Hematopoietic multipotent progenitor cell treated with erythropoietin and hydrocortisone succinate and interleukin-3 and kit ligand, for 8 days (in vitro differentiated cells): ENCODE measurements around the gene KLHL33.
"Not testable (repeated sequence)": the region's sequence is repeated elsewhere in the genome, so short reads cannot be mapped to it uniquely, and the experiment has no call there.

Experiments used
- DNase-seq: peaks from one replicate; pipeline ENCODE4 v3.0.0-alpha.2; 2015

KLHL33 gene

DNA sequence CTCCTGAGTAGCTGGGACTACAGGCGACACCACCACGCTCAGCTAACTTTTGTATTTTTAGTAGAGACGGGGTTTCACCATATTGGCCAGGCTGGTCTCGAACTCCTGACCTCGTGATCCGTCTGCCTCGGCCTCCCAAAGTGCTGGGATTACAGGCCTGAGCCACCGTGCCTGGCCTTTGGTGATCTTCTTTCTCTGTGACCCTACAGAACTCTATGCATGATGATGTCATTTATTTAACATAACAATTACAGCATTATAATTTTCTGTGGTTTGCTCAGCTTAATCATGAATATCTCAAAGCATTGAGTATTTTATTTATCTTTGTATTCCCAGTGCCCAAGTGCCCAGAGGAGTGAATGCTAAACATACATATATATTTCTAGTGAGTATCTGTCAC is 16.9 kb upstream of the KLHL33 start:
- not testable (repeated sequence) for DNase-seq

DNA sequence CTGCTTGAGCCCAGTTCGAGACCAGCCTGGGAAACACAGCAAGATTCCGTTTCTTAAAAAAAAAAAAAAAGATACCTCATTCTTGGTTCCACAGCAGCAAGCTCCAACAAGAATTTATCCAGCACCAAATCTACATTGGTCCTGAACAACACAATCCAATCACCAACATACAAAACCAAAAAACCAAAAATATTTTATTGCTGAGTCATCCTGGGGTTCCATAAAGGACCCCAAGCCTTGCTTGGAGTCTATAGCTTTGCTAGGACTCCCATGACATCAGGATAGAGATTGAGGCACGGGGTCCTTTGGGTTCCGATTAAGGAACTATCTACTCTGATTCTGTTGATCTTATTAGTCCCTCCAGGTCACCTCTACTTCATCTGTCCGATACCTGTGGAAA is 10.9 kb upstream of the KLHL33 start:
- DNase-seq, result no peak

DNA sequence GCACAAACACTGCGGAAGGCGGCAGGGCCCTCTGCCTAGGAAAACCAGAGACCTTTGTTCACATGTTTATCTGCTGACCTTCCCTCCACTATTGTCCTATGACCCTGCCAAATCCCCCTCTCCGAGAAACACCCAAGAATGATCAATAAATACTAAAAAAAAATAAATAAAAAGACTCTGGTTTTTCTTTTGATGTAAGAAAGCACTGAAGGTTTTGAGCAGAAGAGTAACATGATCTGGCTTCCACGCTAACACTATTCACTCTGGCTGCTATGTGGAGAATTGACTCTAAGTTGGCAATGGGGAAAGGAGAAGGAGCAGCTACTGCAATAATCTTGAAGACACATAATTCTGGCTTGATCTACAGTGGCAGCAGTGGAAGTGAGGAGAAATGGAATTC is 7.7 kb upstream of the KLHL33 start:
- DNase-seq, result not testable (repeated sequence)

DNA sequence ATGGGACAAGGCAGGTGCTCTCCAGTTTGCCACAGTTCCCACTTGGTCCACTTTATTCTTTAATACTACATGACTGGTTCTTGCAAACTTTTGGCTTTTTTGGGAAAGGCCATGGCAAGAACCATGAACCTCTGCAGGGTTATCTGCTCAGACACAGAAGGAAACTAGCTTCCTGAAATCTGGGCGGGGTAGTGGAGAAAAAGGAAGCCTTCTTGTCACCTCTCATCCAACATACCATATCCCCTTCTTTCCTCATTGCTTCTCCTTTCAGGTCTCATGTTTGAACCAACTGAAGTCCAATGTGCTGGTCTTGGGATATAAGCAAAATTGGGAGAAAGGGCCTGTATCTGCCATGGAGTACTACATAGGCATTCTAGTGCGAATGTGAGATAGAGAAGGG is 5.5 kb upstream of the KLHL33 start:
- no peak for DNase-seq

DNA sequence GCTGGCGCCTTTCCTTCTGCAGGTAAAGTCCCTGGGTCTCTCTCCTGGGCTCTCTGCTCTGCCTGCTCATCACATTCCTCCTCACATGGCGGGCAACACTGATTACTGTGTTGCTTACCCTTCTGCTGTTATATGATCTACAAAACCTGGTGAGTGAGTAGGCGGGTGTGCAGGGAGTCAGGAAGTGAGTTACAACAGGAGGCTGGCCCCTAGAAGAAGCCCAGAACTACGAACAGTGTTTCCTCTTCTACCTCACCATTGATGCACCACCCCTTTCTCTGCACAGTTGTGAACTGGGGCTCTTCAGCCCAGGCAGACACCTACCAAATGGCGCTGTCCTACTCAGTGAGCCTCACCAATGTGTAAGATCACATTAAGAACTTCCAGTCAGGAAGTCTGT is 4.9 kb upstream of the KLHL33 start:
- no peak for DNase-seq

DNA sequence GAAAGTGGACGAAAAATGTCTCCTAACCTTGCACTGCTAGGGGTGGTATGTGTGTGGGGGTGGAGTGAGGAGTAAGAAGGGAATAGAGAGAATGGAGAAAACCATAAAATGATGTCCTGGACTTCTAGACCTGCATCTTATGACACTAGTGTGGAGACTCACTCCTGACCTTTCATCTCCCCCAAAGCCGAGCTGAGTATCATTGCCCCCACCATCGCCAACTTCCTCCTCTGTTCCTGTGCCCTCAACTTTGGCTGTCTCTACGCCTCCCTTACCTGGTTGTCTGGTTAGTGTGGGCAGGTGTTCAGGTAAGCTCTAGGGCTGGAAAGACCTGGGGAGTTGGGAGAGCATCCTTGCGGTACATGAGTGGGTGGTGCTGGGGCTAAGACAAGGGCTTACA is 4.5 kb upstream of the KLHL33 start:
- DNase-seq, result no peak

DNA sequence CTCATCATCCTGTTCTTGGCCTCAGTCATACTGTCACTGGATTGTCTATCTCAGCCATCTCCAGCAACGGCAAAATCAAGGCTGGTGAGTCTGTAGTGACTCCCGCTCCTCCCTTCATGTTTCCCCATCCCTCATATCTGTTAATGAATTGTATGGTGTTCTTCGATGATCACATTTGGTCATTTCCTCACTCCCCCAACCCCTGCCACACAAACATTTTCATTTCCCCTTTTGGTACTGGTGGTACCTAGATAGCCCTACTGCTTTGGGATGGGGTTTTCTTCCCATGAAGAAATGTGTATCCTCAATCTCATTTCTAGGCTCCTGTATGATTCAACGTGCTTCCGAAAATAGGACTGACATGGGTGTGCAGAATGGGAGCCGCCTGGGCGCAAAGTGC is 2.7 kb upstream of the KLHL33 start:
- DNase-seq, result no peak

DNA sequence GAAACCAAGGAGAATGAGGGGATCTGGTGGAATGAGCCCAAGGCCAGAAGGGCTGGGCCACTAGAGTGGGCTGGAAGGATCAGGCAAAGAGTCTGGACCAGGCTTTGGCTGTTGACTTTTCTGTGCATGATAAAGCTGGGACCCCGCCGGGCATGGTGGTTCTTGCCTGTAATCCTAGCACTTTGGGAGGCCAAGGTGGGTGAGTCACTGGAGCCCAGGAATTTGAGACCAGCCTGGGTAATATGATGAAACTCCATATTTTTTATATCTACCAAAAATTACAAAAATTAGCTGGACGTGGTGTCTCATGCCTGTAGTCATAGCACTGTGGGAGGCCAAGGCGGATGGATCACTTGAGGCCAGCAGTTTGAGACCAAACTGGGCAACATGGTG is 393 bp upstream of the KLHL33 start:
- DNase-seq, result no peak

DNA sequence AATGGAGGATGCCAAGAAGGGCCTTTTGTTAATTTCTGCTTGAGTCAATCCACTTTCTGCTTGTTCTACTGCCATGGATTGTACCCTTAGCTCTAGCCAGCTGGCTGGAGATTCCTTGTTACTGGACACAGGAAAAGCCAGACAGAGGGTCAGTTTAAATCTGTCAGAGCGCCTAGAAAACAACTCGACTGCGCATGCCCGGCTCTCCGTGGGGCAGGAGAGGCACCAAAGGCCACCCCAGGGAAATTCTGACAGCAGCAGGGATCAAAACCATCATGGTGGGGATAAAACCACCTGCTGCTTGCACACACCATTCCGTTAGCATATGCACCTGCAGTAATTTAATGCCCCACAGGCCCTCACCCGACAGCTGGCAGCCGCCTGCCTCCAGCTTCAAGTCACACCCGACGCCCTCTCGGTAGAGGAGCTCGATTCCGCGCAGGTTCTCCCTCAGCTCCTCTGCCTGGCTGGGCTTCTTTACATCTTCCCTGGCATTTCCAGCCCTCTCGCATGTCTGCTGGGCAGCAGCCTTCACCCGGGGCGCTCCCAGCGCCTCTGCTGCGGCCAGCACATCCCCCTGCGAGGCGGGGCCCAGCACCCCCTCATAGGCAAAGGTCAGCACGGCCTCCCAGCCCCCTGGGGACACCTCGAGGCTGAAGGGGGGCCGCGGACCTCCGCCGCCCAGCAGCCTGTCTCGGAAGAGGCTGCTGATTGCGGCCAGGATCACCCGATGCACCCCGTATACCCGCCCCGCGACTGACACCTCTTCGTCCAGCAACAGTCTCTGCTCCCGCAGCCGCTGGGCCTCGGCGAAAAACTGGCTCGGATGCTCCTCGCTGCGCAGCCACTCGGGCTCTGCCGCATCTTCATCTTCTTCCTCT is 1.0 kb downstream of the KLHL33 start:
- no peak for DNase-seq

DNA sequence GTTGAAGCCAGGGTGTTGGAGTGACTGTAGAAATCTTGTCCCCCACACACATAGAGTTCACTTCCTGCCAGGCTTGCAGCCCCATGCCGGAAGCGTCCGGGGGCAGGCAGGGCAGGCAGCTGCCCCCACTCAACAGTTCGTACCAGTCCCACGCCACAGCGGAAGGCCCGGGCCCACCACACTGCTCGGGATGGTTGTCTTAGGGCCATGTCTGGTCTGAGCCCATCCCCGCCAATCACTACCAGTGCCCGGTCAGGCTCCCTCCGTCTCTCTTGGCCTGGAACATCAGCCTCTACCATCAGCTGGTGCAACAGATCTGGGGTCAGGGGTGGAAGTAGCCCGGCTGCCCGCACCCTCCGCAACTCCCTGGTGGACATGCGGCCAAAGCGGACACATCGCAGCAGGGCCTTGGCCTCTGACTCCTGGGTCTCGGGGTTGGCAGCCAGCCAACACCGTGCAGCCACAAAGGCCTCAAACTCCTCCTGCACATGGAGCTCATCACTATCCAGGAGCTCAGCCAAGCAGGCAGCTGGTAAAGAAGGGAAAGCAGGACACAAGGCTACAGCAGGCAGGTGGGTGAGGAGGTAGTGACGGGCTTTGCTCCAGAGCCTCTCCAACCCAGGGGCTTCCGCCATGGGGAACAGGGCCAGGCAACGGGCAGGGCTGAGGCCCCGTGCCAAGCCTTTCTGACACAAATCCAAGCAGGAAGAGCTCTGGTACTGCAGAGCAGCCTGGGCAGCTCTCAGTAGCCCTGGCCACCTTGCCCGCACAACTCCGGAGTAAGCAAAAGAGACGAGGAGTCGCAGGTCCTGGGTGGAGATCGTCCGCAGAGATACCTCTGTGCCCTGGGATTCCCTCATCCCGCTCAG is 5.9 kb downstream of the KLHL33 start:
- no peak for DNase-seq

DNA sequence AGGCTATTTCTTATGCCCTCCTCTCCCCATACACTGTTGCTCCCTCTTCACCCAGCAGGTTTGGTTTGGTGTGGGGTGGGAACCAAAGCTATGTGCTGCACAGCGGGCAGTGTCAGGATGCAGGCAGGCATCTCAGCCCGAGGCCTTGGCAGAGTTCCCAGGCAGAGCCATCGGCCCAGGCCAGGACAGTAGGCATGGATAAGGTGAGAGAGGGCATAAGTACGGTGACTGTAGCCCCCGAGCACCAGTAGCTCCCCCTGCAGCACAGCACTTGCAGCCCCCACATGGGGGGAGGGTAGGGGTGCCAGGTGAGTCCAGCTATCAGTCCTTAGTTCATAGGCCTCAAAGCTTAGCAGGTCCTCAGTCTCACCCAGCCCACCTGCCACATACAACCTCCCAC is 7.2 kb downstream of the KLHL33 start:
- no peak for DNase-seq

DNA sequence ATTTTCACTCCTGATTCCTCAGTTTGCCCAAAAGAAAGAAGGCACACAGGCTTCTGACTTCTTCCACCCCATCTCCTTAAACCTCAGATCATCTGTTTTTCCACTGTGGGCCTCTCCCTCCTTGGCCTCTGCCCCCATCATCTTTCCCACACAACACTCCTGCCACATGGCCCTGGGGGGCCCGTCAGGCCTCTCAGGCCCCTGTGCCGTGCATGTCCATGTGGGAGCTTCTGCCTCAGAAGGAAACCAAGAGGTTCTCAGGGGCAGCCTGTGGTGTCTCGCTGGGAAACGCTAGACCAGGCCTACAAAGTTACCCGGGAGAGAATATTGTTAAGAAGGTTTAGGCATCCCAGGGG is 8.0 kb downstream of the KLHL33 start:
- DNase-seq, result no peak

DNA sequence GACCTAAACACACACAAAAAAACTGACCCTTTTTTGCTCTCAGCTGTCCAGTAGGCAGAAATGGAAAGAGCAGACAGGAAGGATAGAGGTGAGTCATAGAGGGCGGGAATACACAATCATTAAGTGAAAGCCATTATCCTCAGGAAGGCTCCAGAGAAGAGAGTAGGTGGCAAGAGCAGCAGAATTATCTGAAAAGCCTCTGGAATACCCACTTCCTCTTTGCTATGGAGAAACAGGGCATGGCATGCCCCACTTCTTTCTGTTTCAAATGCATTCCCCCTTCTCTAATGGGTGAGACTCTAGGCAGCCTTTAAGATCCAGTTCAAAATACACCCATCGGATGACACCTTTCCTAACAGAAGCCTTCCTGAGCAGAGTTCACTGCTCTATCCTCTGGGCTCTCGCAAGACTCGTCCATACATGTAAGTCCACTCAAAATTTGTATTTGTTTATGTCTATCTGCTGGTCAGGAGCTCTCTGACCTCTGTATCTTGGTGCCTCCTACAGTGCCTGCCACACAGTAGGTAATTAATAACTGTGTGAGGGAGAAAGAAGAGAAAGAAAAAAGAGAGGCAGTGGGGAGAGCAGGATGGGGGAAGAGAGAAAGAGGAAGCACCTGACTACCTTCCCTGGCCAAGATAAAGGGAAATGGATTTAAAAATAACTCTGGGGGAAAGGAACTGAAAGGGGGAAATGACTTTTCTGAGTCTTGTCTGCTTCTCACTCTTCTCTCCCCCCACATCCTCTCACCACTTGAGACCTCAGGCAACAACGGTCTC is 8.5 kb downstream of the KLHL33 start:
- peak; percentile 39 for DNase-seq

DNA sequence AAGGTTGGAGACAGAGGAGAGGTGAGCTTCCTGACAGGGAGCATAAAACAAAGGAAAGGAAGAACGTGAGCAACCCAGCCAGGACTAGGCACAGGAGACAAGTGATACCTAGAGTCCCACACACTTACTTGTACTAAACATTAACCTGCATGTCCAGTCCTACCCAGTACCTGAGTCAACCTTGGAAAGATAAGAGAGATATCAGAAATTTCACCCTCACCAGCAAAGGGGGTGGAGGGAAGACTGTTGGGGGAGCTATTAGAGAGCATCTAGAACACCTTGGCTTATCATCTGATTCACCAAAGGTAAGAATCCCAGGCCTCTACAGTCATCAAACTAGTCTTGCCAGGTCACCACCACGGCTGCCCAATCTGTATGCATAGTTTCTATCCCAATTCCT is 11.1 kb downstream of the KLHL33 start:
- DNase-seq, result no peak

DNA sequence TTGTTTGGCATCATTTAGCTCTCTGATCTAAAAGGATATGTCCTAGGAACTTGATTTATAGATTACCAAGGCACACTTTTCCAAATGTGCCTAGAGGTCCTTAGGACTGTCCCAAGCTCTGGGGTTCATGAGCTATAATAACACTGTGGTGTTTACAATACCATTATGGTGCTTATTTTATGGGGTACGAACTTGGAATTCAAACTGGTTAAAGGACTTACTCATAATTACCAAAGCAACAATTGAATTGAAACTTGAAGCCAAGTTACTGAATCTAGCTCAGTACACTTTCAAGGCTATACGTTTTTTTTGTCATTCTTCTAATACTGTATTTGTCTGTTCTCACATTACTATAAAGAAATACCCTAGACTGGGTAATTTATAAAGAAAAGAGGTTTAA is 13.1 kb downstream of the KLHL33 start:
- DNase-seq, result no peak

DNA sequence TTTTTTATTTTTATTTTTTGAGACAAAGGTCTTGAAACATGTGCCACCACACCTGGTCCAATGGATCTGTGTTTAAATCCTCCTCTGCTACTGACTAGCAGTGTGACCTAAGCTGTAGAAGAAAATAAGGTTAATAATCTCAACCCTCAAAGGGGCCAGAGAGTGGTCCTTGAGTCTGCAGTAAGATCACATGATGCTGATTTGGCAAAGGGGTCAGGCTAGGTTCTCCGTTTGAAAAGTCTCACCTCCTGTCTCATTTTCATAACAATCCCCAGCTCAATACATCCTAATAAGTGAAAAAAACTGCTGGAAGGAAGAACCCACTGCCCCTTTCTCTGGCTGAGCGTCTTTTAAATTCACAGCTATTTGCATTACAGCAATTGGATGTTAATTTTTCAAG is 14.7 kb downstream of the KLHL33 start:
- DNase-seq, result no peak

DNA sequence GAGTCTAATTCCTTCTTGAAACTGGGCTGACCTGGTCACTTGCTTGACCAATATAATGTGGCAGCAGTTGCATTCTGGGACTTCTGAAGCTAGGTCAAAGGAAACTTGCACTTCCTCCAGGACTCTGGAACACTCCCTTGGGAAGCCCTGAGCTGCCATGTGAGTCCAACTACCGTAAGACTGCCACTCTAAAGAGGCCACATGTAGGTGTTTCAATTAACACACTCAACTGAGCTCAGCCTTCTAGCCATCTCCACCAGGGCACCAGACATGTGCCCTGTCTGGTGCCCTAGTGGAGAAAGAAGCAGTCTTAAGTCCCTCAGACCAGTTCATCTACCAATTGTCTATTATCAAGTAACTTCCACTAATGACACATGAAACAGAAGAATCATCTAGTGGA is 16.5 kb downstream of the KLHL33 start:
- no peak for DNase-seq

DNA sequence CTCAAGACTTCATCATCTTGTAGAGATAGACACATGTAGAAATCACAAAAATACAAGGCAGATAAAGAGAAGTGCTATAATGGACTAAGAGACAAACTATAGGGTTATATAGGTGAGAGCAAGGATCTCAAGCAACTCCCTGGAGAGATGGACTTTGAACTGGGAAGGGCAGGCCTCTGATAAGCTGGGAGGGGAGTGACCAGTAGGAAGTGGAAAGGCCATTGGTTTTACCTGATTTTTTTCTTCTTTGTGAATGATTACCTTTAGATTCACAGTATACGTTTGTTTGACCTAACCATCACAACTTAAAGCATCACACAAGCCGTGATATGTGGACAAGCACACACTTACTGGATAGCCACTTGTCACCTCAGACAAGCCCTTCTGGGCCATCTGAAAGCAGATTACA is 17.5 kb downstream of the KLHL33 start:
- no peak for DNase-seq

DNA sequence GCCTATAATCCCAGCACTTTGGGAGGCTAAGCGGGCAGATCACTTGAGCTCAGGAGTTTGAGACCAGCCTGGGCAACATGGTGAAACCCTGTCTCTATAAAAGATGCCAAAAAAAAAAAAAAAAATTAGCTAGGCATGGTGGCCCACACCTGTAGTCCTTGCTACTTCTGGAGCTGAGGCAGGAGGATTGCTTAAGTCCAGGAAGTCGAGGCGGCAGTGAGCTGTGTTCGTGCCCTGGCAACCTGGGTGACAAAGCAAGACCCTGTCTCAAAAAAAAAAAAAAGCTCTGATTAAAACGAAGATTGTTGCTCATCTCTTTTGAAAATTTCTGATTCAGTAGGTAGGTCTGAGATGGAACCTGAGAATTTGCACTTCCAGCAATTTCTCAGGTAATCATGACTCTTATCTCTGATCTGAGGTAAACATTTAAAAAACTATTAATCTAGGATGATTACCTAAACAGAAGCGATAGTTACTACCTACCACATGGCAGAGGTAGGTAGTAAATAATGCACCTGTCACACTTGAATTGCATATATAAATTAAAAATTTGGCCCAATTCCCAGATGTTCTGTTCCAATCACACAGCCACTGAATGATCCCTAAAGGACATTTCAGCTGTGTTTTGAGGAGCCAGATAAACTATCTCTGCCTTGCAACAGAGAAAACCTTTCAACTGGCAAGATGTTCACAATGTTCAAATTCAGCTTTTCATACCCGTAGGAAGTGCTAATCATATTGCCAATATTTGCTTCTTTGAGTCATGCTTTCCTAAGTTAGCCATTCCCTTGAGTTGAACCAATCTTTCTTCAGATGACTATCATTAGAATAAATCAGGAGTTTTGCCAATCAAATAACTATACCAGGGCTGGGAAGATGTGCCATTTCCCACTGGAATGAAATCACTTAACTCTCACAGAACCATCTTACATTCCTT is 18.4 kb downstream of the KLHL33 start:
- no peak for DNase-seq

DNA sequence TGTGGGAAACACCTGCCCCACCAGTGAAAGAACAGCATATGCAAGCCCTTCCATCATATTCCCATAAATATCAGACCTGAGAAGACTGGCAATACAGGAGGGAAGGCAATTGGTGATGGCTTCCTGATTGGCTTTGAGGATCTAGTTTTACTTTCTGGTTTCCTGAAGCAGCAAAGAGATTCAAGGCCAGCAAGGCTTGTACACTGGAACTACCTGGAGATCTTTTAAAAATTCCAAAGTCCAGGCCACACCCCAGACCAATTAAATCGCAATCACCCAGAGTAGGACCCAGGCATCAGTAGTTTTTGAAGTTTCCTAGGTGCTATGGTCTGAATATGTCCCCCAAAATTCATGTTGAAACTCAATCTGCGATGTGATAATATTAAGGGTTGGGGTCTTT is 19.7 kb downstream of the KLHL33 start:
- DNase-seq, result no peak

DNA sequence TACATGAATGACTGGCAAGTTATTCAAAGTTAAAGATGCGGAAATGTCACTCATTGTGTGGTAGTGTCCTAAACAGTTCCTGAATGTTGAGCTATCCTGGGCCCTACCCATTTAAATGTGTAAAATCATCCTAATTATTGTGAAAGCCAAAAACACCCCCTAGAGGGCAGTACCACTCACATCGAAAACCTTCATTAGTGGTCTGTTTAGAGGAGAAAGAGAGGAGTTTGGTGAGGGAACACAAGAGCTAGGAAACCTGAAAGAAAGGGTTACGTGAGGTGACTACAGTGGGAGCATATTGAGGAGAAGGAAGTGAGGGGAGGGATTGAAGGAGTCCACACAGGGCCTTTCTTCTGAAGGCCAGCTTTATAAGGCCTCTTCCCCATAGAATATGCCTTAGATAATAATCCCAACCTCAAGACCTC is 20.2 kb downstream of the KLHL33 start:
- DNase-seq, result peak; percentile 86

DNA sequence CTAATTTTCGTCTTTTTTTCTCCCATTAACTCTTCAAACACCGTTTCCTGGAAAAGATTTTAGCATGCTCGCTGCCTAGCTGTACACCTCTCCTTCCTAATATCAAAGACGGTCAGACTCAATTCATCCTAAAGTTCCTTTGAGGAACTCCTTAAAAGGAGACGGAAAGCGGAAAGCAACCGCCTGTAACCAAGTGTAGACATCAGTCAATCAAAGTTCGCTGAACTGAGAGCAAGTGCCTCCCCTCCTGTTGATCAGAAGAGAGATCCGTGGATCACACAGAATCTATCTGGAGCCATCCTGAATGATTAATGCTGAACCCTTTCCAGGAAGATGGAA is 22.3 kb downstream of the KLHL33 start:
- peak; percentile 30 for DNase-seq
